HG02798 (cell line): ENCODE results near the gene ZNF771.
"Not testable (repeated sequence)": the region's sequence is repeated elsewhere in the genome, so short reads cannot be mapped to it uniquely, and the experiment has no call there.

Experiments
- ATAC-seq: cut with Tn5 transposase; IDR thresholded peaks from one replicate; pipeline ENCODE4 v1.9.1; 2021; ENCODE audit warnings: mild to moderate bottlenecking; ENCODE audit not compliant: unreplicated experiment, poor library complexity

The ZNF771 gene

GRCh38 chr16:30458561-30459394 is 51.4 kb downstream of the ZNF771 start:
- ATAC-seq = peak; percentile 85

- ATAC-seq = no peak
These were observed 52.0 kb downstream of the ZNF771 start for GRCh38 chr16:30459456-30459855.

GRCh38 chr16:30461426-30461825 is 54.0 kb downstream of the ZNF771 start:
- ATAC-seq = not testable (repeated sequence)

- no peak for ATAC-seq
These were observed 56.7 kb downstream of the ZNF771 start for GRCh38 chr16:30464078-30464477.
